Activated CD8-positive, alpha-beta memory T cell treated with anti-CD3 and anti-CD28 coated beads, Interleukin-2, amount 50 U/mL, for 24 hours (primary cell): ENCODE measurements around the gene SLC35G6.

ENCODE experiments used
- DNase-seq: peaks from one replicate; pipeline ENCODE4 v3.0.0-alpha.2; 2020; ENCODE audit errors: extremely low read depth

SLC35G6 gene

DNA sequence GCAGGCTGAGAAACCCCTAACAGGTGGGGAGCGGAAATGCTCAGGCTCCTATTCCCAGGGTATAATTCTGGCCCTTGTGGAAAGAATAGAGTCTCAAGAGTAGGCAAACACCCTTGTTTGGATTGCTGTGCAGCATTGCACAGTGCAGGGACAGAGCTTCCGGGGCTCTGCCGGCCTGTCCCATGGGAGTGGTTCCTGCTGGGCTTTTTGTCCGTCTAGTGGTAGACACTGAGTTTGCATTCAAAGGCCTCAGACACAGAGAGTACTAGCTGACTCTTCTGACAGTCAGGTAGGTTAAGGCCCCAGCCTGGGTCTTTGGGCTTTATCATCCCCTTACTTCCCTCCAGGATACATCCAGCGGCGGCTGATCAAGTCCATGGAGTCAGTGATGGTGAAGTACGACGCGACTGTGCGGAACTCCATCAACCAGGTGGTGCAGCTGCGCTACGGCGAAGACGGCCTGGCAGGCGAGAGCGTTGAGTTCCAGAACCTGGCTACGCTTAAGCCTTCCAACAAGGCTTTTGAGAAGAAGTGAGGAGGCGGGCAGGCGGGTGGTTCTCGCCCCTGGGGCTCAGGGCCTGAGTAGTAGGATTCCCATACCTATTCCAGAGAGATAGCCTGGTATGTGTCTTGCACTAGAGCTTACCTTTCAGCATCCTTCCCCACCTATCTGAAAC is 21.1 kb downstream of the SLC35G6 start:
- DNase-seq: no peak

DNA sequence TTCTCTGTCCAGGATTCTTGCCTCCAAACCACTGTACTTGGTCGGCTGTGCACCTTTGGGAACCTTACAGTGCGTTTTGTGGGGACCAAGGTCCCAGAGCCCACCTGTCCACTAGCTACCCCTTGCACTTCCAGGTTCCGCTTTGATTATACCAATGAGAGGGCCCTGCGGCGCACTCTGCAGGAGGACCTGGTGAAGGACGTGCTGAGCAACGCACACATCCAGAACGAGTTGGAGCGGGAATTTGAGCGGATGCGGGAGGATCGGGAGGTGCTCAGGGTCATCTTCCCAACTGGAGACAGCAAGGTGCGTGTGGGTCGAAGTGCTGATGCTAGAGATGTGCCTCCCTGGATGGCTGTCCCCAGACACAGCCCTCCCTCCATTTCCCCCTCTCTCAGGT is 21.7 kb downstream of the SLC35G6 start:
- DNase-seq: no peak

DNA sequence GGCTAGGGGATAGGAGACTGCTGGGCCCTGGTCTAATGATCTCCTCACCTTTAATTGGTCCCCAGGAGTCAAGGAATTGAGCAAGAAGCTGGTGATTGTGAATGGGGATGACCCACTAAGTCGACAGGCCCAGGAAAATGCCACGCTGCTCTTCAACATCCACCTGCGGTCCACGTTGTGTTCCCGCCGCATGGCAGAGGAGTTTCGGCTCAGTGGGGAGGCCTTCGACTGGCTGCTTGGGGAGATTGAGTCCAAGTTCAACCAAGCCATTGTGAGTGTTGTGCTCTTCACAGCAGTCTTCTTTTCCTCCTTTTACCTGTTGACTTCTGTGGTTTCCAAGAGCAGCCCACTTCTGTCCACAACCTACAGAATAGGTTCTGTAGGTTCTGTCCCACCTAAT is 22.3 kb downstream of the SLC35G6 start:
- no peak for DNase-seq

DNA sequence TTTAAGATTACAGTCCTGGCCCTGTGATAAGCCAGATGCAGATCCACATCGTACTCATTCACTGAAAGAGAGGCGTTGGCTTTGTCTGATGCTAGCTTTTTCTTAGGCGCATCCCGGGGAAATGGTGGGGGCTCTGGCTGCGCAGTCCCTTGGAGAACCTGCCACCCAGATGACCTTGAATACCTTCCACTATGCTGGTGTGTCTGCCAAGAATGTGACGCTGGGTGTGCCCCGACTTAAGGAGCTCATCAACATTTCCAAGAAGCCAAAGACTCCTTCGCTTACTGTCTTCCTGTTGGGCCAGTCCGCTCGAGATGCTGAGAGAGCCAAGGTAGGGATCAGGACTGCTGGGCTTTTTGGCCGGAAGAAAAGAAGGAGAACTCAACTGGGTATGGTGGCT is 26.9 kb downstream of the SLC35G6 start:
- DNase-seq: no peak

DNA sequence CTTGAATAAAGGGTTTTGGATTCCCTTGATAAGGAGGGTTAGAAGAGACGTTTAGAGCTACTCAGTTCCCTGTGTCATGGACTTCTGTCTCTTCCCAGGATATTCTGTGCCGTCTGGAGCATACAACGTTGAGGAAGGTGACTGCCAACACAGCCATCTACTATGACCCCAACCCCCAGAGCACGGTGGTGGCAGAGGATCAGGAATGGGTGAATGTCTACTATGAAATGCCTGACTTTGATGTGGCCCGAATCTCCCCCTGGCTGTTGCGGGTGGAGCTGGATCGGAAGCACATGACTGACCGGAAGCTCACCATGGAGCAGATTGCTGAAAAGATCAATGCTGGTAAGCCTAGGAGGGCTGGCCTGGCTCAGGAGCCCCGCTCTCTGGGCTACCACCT is 27.6 kb downstream of the SLC35G6 start:
- DNase-seq: no peak

DNA sequence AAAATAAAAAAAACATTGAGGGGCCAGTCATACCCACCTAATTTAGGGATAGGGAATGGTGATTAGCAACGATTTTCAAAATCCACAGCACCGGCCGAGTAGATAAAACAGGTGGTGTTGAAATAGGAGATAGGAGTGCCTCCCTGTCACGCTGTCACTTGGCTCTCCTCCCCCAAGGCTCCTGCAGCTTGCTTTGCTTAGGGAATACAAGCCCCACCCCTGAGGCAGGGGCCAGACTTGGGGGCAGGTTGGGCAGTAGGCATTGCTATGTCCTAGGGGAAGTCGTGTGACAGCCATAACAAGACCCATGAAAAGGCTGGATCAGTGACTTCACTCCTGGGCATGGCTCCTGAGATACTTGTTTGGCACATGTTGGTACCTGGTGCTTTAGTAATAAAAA is 28.7 kb downstream of the SLC35G6 start:
- no peak for DNase-seq

DNA sequence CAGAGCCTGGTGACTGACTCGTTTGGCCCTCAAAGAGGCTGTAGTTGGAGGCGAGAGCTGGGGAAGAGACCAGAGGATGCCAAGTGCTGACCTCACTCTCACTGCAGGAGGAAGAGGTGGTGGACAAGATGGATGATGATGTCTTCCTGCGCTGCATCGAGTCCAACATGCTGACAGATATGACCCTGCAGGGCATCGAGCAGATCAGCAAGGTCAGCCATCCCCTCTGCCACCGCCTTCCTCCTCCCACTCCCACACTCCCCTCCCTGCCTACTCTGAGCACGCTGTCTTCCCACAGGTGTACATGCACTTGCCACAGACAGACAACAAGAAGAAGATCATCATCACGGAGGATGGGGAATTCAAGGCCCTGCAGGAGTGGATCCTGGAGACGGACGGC is 29.9 kb downstream of the SLC35G6 start:
- DNase-seq: no peak

DNA sequence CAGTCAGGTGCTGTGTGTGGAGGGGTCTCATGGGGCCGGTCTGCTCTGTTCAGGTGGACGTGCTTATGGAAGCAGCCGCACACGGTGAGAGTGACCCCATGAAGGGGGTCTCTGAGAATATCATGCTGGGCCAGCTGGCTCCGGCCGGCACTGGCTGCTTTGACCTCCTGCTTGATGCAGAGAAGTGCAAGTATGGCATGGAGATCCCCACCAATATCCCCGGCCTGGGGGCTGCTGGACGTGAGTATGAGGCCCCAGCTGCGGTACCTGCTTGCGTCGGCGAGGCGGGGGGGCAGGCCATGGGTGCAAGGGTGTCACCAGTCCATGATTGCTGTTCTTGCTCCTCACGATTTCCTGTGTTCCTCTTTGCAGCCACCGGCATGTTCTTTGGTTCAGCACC is 30.9 kb downstream of the SLC35G6 start:
- no peak for DNase-seq

DNA sequence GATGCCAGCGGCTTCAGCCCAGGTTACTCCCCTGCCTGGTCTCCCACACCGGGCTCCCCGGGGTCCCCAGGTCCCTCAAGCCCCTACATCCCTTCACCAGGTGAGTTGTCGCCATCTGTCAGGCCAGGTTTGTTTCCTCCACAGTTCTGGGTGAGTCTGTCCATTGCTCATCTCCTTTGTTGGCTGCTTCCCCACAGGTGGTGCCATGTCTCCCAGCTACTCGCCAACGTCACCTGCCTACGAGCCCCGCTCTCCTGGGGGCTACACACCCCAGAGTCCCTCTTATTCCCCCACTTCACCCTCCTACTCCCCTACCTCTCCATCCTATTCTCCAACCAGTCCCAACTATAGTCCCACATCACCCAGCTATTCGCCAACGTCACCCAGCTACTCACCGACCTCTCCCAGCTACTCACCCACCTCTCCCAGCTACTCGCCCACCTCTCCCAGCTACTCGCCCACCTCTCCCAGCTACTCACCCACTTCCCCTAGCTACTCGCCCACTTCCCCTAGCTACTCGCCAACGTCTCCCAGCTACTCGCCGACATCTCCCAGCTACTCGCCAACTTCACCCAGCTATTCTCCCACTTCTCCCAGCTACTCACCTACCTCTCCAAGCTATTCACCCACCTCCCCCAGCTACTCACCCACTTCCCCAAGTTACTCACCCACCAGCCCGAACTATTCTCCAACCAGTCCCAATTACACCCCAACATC is 31.7 kb downstream of the SLC35G6 start:
- no peak for DNase-seq

DNA sequence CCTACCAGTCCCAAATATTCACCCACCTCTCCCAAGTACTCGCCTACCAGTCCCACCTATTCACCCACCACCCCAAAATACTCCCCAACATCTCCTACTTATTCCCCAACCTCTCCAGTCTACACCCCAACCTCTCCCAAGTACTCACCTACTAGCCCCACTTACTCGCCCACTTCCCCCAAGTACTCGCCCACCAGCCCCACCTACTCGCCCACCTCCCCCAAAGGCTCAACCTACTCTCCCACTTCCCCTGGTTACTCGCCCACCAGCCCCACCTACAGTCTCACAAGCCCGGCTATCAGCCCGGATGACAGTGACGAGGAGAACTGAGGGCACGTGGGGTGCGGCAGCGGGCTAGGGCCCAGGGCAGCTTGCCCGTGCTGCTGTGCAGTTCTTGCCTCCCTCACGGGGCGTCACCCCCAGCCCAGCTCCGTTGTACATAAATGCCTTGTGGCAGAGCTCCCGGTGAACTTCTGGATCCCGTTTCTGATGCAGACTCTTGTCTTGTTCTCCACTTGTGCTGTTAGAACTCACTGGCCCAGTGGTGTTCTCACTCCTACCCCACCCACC is 32.7 kb downstream of the SLC35G6 start:
- DNase-seq: no peak

DNA sequence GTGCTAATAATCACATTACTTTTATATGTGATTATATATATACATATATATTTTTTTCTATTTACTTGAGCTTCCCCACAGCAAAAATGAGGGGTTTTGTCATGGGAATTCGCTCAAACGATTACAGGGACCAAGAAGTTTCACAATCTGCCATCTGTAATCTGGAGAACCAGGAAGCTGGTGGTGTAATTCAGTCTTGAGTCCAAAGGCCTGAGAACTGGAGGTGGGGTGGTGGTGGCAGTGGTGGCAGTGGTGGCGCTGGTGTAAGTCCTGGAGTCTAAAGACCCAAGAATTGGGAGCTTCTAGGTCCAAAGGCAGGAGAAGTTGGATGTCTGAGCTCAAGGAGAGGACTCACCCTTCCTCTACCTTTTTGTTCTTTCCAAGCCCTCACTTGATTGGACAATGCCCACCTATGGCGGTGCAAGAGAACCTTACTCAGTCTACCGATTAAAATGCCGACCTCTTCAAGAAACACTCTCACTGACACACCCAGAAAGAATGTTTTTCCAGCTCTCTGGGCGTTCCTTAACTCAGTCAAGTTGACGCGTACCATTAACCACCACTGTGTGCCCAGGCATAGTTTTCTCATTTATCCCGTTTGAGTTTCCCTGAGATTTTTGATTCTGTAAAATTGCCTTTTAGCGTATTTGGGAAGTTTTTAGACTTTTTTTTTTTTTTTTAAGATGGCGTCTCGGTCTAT is 34.8 kb downstream of the SLC35G6 start:
- no peak for DNase-seq

DNA sequence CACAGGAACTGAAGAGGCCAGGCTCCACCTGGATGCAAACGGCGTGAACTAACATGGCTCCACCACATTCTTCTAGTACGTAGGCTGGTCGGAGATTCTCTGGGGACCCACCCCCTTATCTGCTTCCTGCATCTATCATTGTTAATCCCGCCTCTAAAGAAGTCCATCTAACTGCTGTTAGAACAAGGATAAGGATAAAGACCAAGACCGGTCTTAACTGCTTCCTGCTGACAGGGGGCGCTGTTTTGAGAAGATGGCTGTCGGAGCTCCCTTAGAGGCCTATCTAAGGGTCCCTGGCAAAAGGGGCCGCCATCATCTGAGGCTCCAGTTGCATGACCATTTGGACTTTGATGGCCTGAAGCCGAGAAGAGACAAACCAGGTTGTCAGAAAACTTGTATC is 41.8 kb downstream of the SLC35G6 start:
- peak; percentile 17 for DNase-seq

DNA sequence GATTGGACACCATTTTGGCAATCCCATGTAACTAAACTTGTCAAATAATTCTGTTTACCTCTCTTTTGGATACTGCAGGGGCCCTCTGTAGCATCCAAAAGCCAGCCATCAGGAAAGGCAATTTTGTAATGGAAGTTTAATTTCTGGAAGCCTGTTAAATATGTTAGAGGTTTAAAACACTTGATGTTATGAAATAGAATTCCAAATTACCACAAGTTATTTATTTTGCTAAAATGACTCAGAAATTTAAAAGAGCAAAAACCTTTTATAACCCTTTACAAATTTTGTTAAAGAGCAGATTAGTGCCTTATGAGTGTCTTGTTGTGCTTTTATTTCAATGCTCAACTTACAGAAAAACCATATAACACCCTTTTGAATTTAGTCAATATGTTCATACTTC is 47.6 kb downstream of the SLC35G6 start:
- DNase-seq: no peak

DNA sequence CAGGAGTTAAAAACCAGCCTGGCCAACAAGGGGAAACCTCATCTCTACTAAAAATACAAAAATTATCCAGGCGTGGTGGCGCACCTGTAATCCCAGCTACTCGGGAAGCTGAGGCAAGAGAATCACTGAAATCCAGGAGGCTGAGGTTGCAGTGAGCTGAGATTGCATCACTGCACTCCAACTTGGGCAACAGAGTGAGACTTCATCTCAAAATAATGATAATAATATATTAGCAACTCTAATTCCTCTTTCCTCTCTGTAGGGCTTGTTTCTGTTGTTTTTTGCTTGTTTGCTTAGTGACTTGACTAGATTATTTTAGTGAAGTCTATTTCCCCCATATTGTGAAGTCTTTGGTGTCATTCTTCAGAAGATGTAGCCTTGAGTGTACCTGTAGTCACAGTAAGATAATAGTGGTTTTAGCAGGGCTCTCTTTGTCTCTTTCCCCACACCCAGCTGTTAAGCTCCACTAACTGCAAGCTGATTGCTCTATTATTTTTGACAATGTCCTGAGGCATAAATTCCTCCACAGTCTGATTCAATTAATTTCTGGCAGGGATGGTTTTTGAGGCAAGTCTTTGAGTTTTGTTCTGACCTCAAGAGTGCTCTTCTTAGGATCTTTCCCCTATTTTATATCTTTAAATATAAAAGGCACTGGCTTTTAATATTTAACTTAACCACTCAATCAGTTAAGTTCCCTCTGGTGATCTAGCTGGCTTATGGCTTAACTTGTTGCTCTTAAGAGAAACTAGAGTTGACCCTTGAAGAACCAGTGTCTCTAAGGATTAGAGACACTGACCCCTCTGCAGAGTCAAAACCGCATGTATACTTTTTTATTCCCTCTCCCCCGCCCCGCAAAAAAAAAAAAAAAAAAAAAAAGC is 49.0 kb downstream of the SLC35G6 start:
- no peak for DNase-seq
